Keratinocyte (primary cell): ENCODE results near the gene TMEM220. TPM values are rescaled to one million over a fixed set of nuclear protein-coding genes. Genes with fewer than 3 reads are reported as not detected.

Source experiments
- DNase-seq: peaks from one replicate; pipeline ENCODE4 v3.0.0-alpha.2; 2011; ENCODE audit warnings: low read depth, missing footprints, low spot score
- FAIRE-seq: peaks from 2 replicates; lab custom pipeline; 2011; peaks lifted over from hg19 to GRCh38; lab: Jason Lieb, UNC
- H2AFZ ChIP-seq: 2 replicates; pipeline ENCODE4 v1.6.0; 2012; ENCODE audit warnings: low read length, control low read depth, inconsistent platforms; ENCODE audit not compliant: control insufficient read depth
- H3K27ac ChIP-seq: 2 replicates; pipeline ENCODE4 v1.5.1; 2011; ENCODE audit warnings: low read length; ENCODE audit not compliant: control insufficient read depth, insufficient read depth
- H3K27me3 ChIP-seq: 3 replicates; pipeline ENCODE4 v1.6.0; 2011; ENCODE audit warnings: low read length; ENCODE audit not compliant: control insufficient read depth, insufficient read depth; ENCODE audit errors: extremely low read depth
- H3K36me3 ChIP-seq, 2 experiments: 2 replicates in 1 of 2; 3 replicates in 1 of 2; pipeline ENCODE4 v1.5.1; 2011; ENCODE audit warnings: low read length in 2 of 2, mild to moderate bottlenecking in 1 of 2; ENCODE audit not compliant: control insufficient read depth in 2 of 2, insufficient read depth in 2 of 2; ENCODE audit errors: extremely low read depth in 1 of 2
- H3K4me1 ChIP-seq: 3 replicates; pipeline ENCODE4 v1.5.1; 2011; ENCODE audit warnings: low read length; ENCODE audit not compliant: control insufficient read depth, insufficient read depth; ENCODE audit errors: extremely low read depth
- H3K4me2 ChIP-seq: 3 replicates; pipeline ENCODE4 v1.6.0; 2011; ENCODE audit warnings: low read depth, low read length; ENCODE audit not compliant: control insufficient read depth, insufficient read depth; ENCODE audit errors: extremely low read depth
- H3K4me3 ChIP-seq, 3 experiments: fragments of 200-600 bp in 1 of 3; sonication (generic) in 1 of 3; 2 replicates in 2 of 3; 3 replicates in 1 of 3; pipeline ENCODE4 v1.5.1; 2011 to 2016; ENCODE audit warnings: low read length in 3 of 3, mild to moderate bottlenecking in 3 of 3, control low read depth in 2 of 3, inconsistent platforms in 1 of 3, low read depth in 1 of 3, mixed read lengths in 1 of 3, mixed run types in 1 of 3, moderate library complexity in 1 of 3; ENCODE audit not compliant: control insufficient read depth in 2 of 3, insufficient read depth in 2 of 3; ENCODE audit errors: extremely low read depth in 1 of 3
- H3K79me2 ChIP-seq: 2 replicates; pipeline ENCODE4 v1.6.0; 2012; ENCODE audit warnings: low read length; ENCODE audit not compliant: control insufficient read depth, insufficient read depth
- H3K9ac ChIP-seq: 3 replicates; pipeline ENCODE4 v1.6.0; 2011; ENCODE audit warnings: low read length; ENCODE audit not compliant: control insufficient read depth, insufficient read depth; ENCODE audit errors: extremely low read depth
- H3K9me1 ChIP-seq: 3 replicates; pipeline ENCODE4 v1.6.0; 2011; ENCODE audit warnings: low read length; ENCODE audit not compliant: control insufficient read depth, insufficient read depth; ENCODE audit errors: extremely low read depth
- H3K9me3 ChIP-seq: 2 replicates; pipeline ENCODE4 v1.5.1; 2012; ENCODE audit warnings: low read depth, low read length; ENCODE audit not compliant: control insufficient read depth
- H4K20me1 ChIP-seq: 3 replicates; pipeline ENCODE4 v1.6.0; 2011; ENCODE audit warnings: low read length; ENCODE audit not compliant: control insufficient read depth, insufficient read depth; ENCODE audit errors: extremely low read depth
- EZH2 ChIP-seq: IDR thresholded peaks from one replicate; pipeline ENCODE4 v1.6.1; 2012; ENCODE audit warnings: inconsistent platforms, mild to moderate bottlenecking, low read length, moderate library complexity
- dilution Hi-C: fragments of 300-500 bp; cut with MboI; formaldehyde crosslinking; loops from one replicate; pipeline ENCODE4 v1.7.0; 2020; ENCODE audit warnings: low sequenced_read_pairs; ENCODE audit not compliant: extremely low pct_ligation_motif_present
- polyA plus RNA-seq, 5 experiments: library from polyadenylated mRNA; depleted of rRNA in 3 of 5; stranded (reverse) in 3 of 5; stranded (forward) in 1 of 5; unstranded in 1 of 5; fragments of >200 nt; gene quantifications; 1 replicate in 1 of 5; 2 replicates in 3 of 5; 3 replicates in 1 of 5; pipeline versions ENCODE4 v1.2.1 to v1.2.3, GENCODE V29; 2011 to 2012; ENCODE audit warnings: missing spikeins in 2 of 5, low read depth in 1 of 5, low replicate concordance in 1 of 5
- TF ChIP-seq, protein P1 (sequence below), 3 experiments: IDR thresholded peaks in 1 of 3; conservative IDR thresholded peaks in 1 of 3; optimal IDR thresholded peaks in 1 of 3; 2 replicates in 2 of 3; 3 replicates in 1 of 3; pipeline versions ENCODE3 to v1.5.1; 2011; ENCODE audit warnings: low read length in 3 of 3, mild to moderate bottlenecking in 3 of 3, moderate library complexity in 2 of 3, control low read depth in 1 of 3, inconsistent platforms in 1 of 3; ENCODE audit not compliant: insufficient read depth in 2 of 3; ENCODE audit errors: extremely low read depth in 1 of 3

Gene TMEM220
- polyA plus RNA-seq, 1 donor (not counting 4 experiments of a cell fraction or from before 2014, with no cell fraction given) = 3.3 TPM

- no peak for FAIRE-seq
- TF ChIP-seq, protein P1, sequence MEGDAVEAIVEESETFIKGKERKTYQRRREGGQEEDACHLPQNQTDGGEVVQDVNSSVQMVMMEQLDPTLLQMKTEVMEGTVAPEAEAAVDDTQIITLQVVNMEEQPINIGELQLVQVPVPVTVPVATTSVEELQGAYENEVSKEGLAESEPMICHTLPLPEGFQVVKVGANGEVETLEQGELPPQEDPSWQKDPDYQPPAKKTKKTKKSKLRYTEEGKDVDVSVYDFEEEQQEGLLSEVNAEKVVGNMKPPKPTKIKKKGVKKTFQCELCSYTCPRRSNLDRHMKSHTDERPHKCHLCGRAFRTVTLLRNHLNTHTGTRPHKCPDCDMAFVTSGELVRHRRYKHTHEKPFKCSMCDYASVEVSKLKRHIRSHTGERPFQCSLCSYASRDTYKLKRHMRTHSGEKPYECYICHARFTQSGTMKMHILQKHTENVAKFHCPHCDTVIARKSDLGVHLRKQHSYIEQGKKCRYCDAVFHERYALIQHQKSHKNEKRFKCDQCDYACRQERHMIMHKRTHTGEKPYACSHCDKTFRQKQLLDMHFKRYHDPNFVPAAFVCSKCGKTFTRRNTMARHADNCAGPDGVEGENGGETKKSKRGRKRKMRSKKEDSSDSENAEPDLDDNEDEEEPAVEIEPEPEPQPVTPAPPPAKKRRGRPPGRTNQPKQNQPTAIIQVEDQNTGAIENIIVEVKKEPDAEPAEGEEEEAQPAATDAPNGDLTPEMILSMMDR (optimal IDR thresholded peaks at IDR 0.05 in 1 of 3, IDR thresholded peaks at IDR 0.05 in 1 of 3, conservative IDR thresholded peaks at IDR 0.05 in 1 of 3; ENCODE audit: extremely low read depth in 1 of 3, insufficient read depth in 2 of 3, low read length in 3 of 3) = no peak
Measured at GRCh38 chr17:10767232-10767631, 37.4 kb upstream of the TMEM220 start.

DNA sequence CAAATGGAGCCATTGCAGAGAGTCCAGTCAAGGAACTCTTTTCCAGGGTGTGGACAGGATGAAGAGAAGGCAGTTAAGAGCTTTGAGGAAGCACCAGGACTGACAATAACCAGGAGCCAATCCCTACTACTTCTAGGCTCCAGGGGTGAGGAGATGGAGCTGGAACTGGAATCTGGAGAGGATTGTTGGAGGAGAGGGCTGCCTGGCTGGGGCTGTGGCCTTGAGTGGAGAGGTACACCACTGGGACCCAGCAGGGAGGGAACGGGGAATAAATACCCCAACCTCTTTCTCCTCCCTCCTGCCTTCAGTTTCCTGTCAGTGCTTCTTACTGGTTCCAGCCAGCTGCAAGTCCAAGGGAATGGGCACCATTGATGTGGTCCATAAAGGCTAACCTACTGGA is 32.2 kb upstream of the TMEM220 start:
- Histone ChIP-seq H3K4me1 (no peaks in the 10 kb centered on the region), H3K27ac (no peak overlapping the region), H3K79me2 (no peaks in the 10 kb centered on the region), H3K4me2 (no peak overlapping the region), H3K9me1 (no peaks in the 10 kb centered on the region), H3K27me3 (no peaks in the 10 kb centered on the region), H3K36me3 (no peaks in the 10 kb centered on the region), H4K20me1 (no peaks in the 10 kb centered on the region), H2AFZ (no peak overlapping the region), H3K4me3 (no peak overlapping the region), H3K9me3 (no peaks in the 10 kb centered on the region), H3K9ac (no peak overlapping the region)
- FAIRE-seq (no peak), DNase-seq (no peak)
- TF ChIP-seq EZH2 = no peak
- TF ChIP-seq, protein P1 (optimal IDR thresholded peaks at IDR 0.05 in 1 of 3, IDR thresholded peaks at IDR 0.05 in 1 of 3, conservative IDR thresholded peaks at IDR 0.05 in 1 of 3; ENCODE audit: extremely low read depth in 1 of 3, insufficient read depth in 2 of 3, low read length in 3 of 3) = no peak
- dilution Hi-C loops = no loop called here

More at GRCh38 chr17:10767232-10767631, 37.4 kb upstream of the TMEM220 start:
- no peak overlapping the region for H3K4me2 ChIP-seq
- H3K27ac ChIP-seq = no peak overlapping the region
- no peaks in the 10 kb centered on the region for H3K27me3 ChIP-seq
- no peak overlapping the region for H3K9ac ChIP-seq
- no peaks in the 10 kb centered on the region for H4K20me1 ChIP-seq
- dilution Hi-C loops = no loop called here
- DNase-seq = no peak
- no peak overlapping the region for H2AFZ ChIP-seq
- H3K4me3 ChIP-seq = no peak overlapping the region
- H3K9me1 ChIP-seq = no peaks in the 10 kb centered on the region
- no peaks in the 10 kb centered on the region for H3K36me3 ChIP-seq
- H3K79me2 ChIP-seq = no peaks in the 10 kb centered on the region
- no peaks in the 10 kb centered on the region for H3K4me1 ChIP-seq
- H3K9me3 ChIP-seq = no peaks in the 10 kb centered on the region
